Measurements from ENCODE around the gene WRAP53.

The WRAP53 gene

GRCh38 chr17:7684851-7685532 lies 3.3 kb upstream of the WRAP53 start:
- no peak for DNase-seq

- peak; percentile 62 for DNase-seq
Measured at GRCh38 chr17:7685533-7686221, 2.6 kb upstream of the WRAP53 start.

GRCh38 chr17:7686222-7687071 lies 1.8 kb upstream of the WRAP53 start:
- peak; percentile 49 for DNase-seq

- DNase-seq, result peak; percentile 67
Measured at GRCh38 chr17:7687072-7687907, 987 bp upstream of the WRAP53 start, which contains the start of gene TP53. TSS of gene TP53 (minus strand) at chr17:7687490. CDS start at chr17:7676594, 10,896 bp downstream.

GRCh38 chr17:7688808-7689316 lies 585 bp downstream of the WRAP53 start:
- no peak for DNase-seq

- no peak for DNase-seq
Measured at GRCh38 chr17:7695586-7695985, 7.3 kb downstream of the WRAP53 start.

GRCh38 chr17:7697828-7698588 lies 9.7 kb downstream of the WRAP53 start:
- no peak for DNase-seq

- DNase-seq, result no peak
Measured at GRCh38 chr17:7700510-7700909, 12.2 kb downstream of the WRAP53 start.

- no peak for DNase-seq
Measured at GRCh38 chr17:7701681-7702080, 13.4 kb downstream of the WRAP53 start.

- no peak for DNase-seq
Measured at GRCh38 chr17:7702776-7703175, 14.5 kb downstream of the WRAP53 start.

- no peak for DNase-seq
Measured at GRCh38 chr17:7703584-7704479, 15.6 kb downstream of the WRAP53 start.

GRCh38 chr17:7704601-7705268 lies 16.5 kb downstream of the WRAP53 start, which contains the start of gene EFNB3:
TSS of gene EFNB3 (plus strand) at chr17:7705202. CDS start at chr17:7705599, 397 bp downstream.
- DNase-seq, result no peak

- DNase-seq, result no peak
Measured at GRCh38 chr17:7705269-7706255, 17.3 kb downstream of the WRAP53 start.

GRCh38 chr17:7706631-7707354 lies 18.5 kb downstream of the WRAP53 start:
- DNase-seq, result no peak

GRCh38 chr17:7707446-7707845 lies 19.2 kb downstream of the WRAP53 start:
- no peak for DNase-seq

- no peak for DNase-seq
Measured at GRCh38 chr17:7707858-7708750, 19.8 kb downstream of the WRAP53 start.

- no peak for DNase-seq
Measured at GRCh38 chr17:7709031-7709430, 20.8 kb downstream of the WRAP53 start.
